ENCODE results near the gene DNAJA4. TPM values are rescaled to one million over a fixed set of nuclear protein-coding genes. Genes with fewer than 3 reads are reported as not detected.
"Not testable (repeated sequence)": the region's sequence is repeated elsewhere in the genome, so short reads cannot be mapped to it uniquely, and the experiment has no call there.

The DNAJA4 gene
- total and polyA plus RNA-seq, 2 of the 8 experiments (the other 6 are each of a cell fraction or from before 2014, with no cell fraction given) = 3.6 to 6.2 TPM

- H3K23me2 ChIP-seq (ENCODE audit: low read depth, low read length); H3K9ac ChIP-seq (replicated peaks in 1 of 4; ENCODE audit: extremely low read depth in 1 of 4, low read depth in 3 of 4, low read length in 3 of 4); H3K4me3 ChIP-seq (ENCODE audit: extremely low read depth in 1 of 4, insufficient read depth in 2 of 4, low read depth in 3 of 4, low read length in 4 of 4); H2BK15ac ChIP-seq (ENCODE audit: low read length); H3K27me3 ChIP-seq (replicated peaks in 1 of 4; ENCODE audit: control insufficient read depth in 3 of 4, extremely low read depth in 1 of 4, insufficient read depth in 3 of 4, low read length in 3 of 4); H2AFZ ChIP-seq (ENCODE audit: low read length); H3K23ac ChIP-seq (ENCODE audit: insufficient read length); H3K4me1 ChIP-seq (replicated peaks in 1 of 4; ENCODE audit: control insufficient read depth in 3 of 4, insufficient read depth in 4 of 4, low read length in 3 of 4); H2BK120ac ChIP-seq (replicated peaks; ENCODE audit: low read depth, low read length); H3K14ac ChIP-seq (ENCODE audit: insufficient read length); H4K20me1 ChIP-seq (replicated peaks in 1 of 2; ENCODE audit: control insufficient read depth in 1 of 2, insufficient read depth in 2 of 2, low read length in 2 of 2); H3K18ac ChIP-seq (ENCODE audit: extremely low read depth, low read length); H3K27ac ChIP-seq (ENCODE audit: low read depth, low read length); H3K36me3 ChIP-seq (ENCODE audit: control insufficient read depth in 2 of 4, insufficient read depth in 4 of 4, low read length in 3 of 4); FAIRE-seq; H3K79me1 ChIP-seq (ENCODE audit: low read depth, low read length); POLR2A ChIA-PET (ENCODE audit: partially characterized antibody); H2BK5ac ChIP-seq (ENCODE audit: low read depth, low read length); H3K9me3 ChIP-seq (ENCODE audit: insufficient read depth in 2 of 2, low read depth in 1 of 2, low read length in 1 of 2); H2AK5ac ChIP-seq (ENCODE audit: low read depth, low read length); H4K5ac ChIP-seq (ENCODE audit: insufficient read length, low read depth, low read length); H2BK20ac ChIP-seq (ENCODE audit: low read length); H4K8ac ChIP-seq (ENCODE audit: extremely low read depth, insufficient read depth, low read length); H3K4ac ChIP-seq (replicated peaks; ENCODE audit: insufficient read length, low read depth, low read length); H4K91ac ChIP-seq (replicated peaks; ENCODE audit: insufficient read length, low read length); H3K79me2 ChIP-seq (ENCODE audit: control insufficient read depth in 1 of 2, insufficient read depth in 2 of 2, low read length in 2 of 2); H3K4me2 ChIP-seq (ENCODE audit: insufficient read depth in 1 of 2, low read depth in 2 of 2, low read length in 2 of 2); H3K56ac ChIP-seq (replicated peaks; ENCODE audit: insufficient read length, low read depth, low read length); H2BK12ac ChIP-seq (ENCODE audit: low read depth, low read length); DNase-seq (ENCODE audit: low read depth in 1 of 2, low spot score in 2 of 2): not testable (repeated sequence)
- 93% methylated on average over 14 of the region's 14 CpGs; no CpG with 5 or more reads in 1 of the 2 experiments for WGBS, 2 experiments (ENCODE audit: extremely low coverage in 1 of 2, insufficient coverage in 1 of 2, insufficient read length in 1 of 2, insufficient replicate concordance in 2 of 2, low coverage in 1 of 2, low lambda C conversion rate in 2 of 2, missing lambda C conversion rate in 1 of 2)
- CTCF ChIA-PET (ENCODE audit: partially characterized antibody) = interaction anchor here (0.6 to 16.2 kb wide), 5 partner anchors 70 to 246 kb away, joined by 3 to 285 read pairs (median 4); no protein-coding TSS in a partner anchor
Observed at GRCh38 chr15:78245392-78245791, 19.0 kb upstream of the DNAJA4 start.

- H3K9me3 ChIP-seq (ENCODE audit: insufficient read depth in 2 of 2, low read depth in 1 of 2, low read length in 1 of 2); H4K5ac ChIP-seq (ENCODE audit: insufficient read length, low read depth, low read length); H2BK20ac ChIP-seq (ENCODE audit: low read length); H4K20me1 ChIP-seq (replicated peaks in 1 of 2; ENCODE audit: control insufficient read depth in 1 of 2, insufficient read depth in 2 of 2, low read length in 2 of 2); H3K56ac ChIP-seq (replicated peaks; ENCODE audit: insufficient read length, low read depth, low read length); POLR2A ChIA-PET (ENCODE audit: partially characterized antibody); DNase-seq (ENCODE audit: low read depth in 1 of 2, low spot score in 2 of 2); H3K36me3 ChIP-seq (ENCODE audit: control insufficient read depth in 2 of 4, insufficient read depth in 4 of 4, low read length in 3 of 4); H2BK120ac ChIP-seq (replicated peaks; ENCODE audit: low read depth, low read length); H3K27me3 ChIP-seq (replicated peaks in 1 of 4; ENCODE audit: control insufficient read depth in 3 of 4, extremely low read depth in 1 of 4, insufficient read depth in 3 of 4, low read length in 3 of 4); FAIRE-seq; H3K4me1 ChIP-seq (replicated peaks in 1 of 4; ENCODE audit: control insufficient read depth in 3 of 4, insufficient read depth in 4 of 4, low read length in 3 of 4); H2AK5ac ChIP-seq (ENCODE audit: low read depth, low read length); H2AFZ ChIP-seq (ENCODE audit: low read length); H2BK5ac ChIP-seq (ENCODE audit: low read depth, low read length); H3K23me2 ChIP-seq (ENCODE audit: low read depth, low read length); H3K14ac ChIP-seq (ENCODE audit: insufficient read length); H3K79me1 ChIP-seq (ENCODE audit: low read depth, low read length); H4K91ac ChIP-seq (replicated peaks; ENCODE audit: insufficient read length, low read length); H4K8ac ChIP-seq (ENCODE audit: extremely low read depth, insufficient read depth, low read length); H3K79me2 ChIP-seq (ENCODE audit: control insufficient read depth in 1 of 2, insufficient read depth in 2 of 2, low read length in 2 of 2); H2BK12ac ChIP-seq (ENCODE audit: low read depth, low read length); H3K4ac ChIP-seq (replicated peaks; ENCODE audit: insufficient read length, low read depth, low read length); H2BK15ac ChIP-seq (ENCODE audit: low read length); H3K9ac ChIP-seq (replicated peaks in 1 of 4; ENCODE audit: extremely low read depth in 1 of 4, low read depth in 3 of 4, low read length in 3 of 4); H3K27ac ChIP-seq (ENCODE audit: low read depth, low read length); H3K4me2 ChIP-seq (ENCODE audit: insufficient read depth in 1 of 2, low read depth in 2 of 2, low read length in 2 of 2); H3K18ac ChIP-seq (ENCODE audit: extremely low read depth, low read length); H3K23ac ChIP-seq (ENCODE audit: insufficient read length); H3K4me3 ChIP-seq (ENCODE audit: extremely low read depth in 1 of 4, insufficient read depth in 2 of 4, low read depth in 3 of 4, low read length in 4 of 4): not testable (repeated sequence)
- WGBS, 2 experiments (ENCODE audit: extremely low coverage in 1 of 2, insufficient coverage in 1 of 2, insufficient read length in 1 of 2, insufficient replicate concordance in 2 of 2, low coverage in 1 of 2, low lambda C conversion rate in 2 of 2, missing lambda C conversion rate in 1 of 2) = 95% methylated on average over 21 of the region's 39 CpGs; no CpG with 5 or more reads in 1 of the 2 experiments
- CTCF ChIA-PET (ENCODE audit: partially characterized antibody) = interaction anchor here (0.7 to 16.2 kb wide), 4 partner anchors 31 to 246 kb away, joined by 3 to 285 read pairs (median 4); no protein-coding TSS in a partner anchor
Observed at GRCh38 chr15:78245976-78246620, 18.3 kb upstream of the DNAJA4 start.
